GM12874 (cell line): Measurements from ENCODE around the gene ATF7.

Source experiments
- CTCF ChIP-seq: IDR thresholded peaks from 2 replicates; pipeline ENCODE4 v1.5.1; 2011; ENCODE audit warnings: low read depth, mild to moderate bottlenecking, control low read depth, low read length, moderate library complexity; ENCODE audit not compliant: insufficient read depth

The ATF7 gene

GRCh38 chr12:53560912-53561589 is 65.1 kb downstream of the ATF7 start:
- no peak for TF ChIP-seq CTCF

GRCh38 chr12:53560351-53560750 is 65.8 kb downstream of the ATF7 start:
- TF ChIP-seq CTCF: no peak

- no peak for TF ChIP-seq CTCF
Observed at GRCh38 chr12:53558631-53559030, 67.6 kb downstream of the ATF7 start.

DNA sequence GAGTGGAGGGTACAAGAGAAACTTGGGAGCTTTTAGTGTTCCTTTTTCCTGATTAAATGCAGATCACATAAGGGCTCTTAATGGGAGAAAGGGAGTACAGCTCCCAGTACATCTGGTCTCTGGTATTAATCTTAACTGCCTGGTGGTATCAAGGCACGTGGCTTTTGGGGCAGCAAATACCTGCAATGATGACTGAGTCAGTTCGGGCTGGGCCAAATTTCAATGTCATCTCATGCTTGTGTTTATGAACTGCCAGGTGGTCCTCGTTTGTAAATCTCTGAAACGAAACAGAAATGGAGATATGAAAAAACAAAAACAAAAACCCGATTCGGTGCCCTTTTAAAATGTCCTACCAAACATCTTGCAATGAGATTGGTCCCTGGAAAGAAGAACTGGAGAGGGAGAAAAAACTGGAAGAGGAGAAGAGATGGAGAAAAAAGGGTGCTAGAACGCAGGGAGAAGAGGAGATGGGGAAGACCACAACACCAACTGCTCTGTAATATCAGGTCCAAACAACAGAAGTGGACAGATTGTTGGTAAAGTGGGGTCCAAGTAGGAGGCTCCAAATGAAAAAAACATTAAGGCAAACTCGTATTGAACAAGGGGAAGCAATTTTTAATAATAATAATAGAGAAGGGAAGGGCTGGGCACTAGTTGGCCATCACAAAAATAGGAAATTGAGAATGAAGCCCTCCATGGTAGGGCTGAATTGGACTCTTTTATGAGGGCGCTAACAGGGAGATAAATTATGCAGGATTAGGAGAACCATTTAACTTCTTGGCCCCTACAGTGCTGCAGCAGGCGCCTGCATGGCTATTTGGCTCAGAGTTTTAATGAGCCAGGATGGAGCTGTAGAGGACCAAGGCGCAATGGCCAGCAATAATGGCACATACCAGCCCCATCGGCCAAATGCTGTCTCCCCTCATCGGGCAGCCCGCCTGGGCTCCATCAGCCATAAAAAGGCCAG is 73.5 kb downstream of the ATF7 start:
- TF ChIP-seq CTCF: no peak

- TF ChIP-seq CTCF: no peak
Observed at GRCh38 chr12:53551889-53552291, 74.3 kb downstream of the ATF7 start.

DNA sequence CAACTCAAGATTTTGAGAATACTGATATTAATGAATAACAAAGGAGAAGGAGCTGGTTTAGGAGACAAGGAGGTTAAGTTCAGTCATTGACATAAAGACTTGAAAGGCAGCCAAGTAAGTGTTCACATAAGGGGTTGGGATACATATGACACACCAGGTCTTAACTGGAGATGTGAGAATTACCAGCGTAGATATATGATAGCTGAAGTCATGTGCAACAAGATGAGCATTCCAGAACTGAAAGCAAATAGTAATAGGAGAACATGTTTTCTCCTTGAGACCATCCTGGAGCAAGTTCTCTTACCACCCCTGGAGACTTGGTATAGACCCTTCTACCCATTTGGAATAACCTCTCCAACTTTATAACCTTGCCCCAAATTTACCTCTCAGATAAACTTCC is 75.6 kb downstream of the ATF7 start:
- no peak for TF ChIP-seq CTCF

- TF ChIP-seq CTCF: peak; percentile 86
Observed at GRCh38 chr12:53543539-53543938, 82.6 kb downstream of the ATF7 start.
